GM10847 (cell line): Measurements from ENCODE around the gene TM9SF3.

Source experiments
- POLR2A ChIP-seq: IDR thresholded peaks from 2 replicates; pipeline ENCODE4 v1.6.1; 2011; ENCODE audit not compliant: insufficient read length; ENCODE audit errors: extremely low read depth

The TM9SF3 gene

DNA sequence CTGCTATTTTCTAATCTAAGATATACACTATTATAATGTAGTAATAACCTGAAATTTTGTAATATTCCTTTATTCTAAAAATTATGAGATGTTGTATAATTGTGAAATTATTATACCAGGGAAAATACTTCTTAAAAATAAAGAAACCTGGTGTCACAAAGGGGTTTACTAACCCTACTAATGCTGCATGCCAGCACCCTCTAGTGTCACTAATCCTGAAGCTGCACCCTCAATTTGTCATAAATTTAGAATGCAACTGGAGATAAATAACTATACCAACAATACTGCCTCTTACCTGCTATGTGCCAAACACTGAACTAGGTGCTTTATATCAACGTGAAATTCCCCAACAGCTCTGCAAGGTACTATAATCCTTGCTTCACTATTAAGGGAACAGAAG lies 30.8 kb downstream of the TM9SF3 start:
- no peak for TF ChIP-seq POLR2A

DNA sequence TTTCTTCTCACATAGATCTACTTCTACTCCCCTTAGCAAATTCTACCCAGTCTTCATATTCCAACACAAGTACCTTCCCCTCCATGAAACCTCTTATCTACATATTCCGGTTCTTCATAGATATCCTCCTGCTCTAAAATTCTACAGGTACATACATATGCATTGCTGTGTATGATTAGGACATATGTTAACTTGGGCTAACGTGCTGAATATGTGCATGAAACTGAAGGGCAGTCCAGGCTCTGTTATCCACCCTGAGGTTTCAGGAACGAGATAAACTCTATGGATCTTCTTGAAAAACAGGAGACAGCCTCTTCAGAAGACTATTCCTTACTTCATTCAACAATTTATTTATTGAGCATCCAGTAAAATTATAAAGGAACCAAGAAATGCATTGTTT lies 31.5 kb downstream of the TM9SF3 start:
- no peak for TF ChIP-seq POLR2A

DNA sequence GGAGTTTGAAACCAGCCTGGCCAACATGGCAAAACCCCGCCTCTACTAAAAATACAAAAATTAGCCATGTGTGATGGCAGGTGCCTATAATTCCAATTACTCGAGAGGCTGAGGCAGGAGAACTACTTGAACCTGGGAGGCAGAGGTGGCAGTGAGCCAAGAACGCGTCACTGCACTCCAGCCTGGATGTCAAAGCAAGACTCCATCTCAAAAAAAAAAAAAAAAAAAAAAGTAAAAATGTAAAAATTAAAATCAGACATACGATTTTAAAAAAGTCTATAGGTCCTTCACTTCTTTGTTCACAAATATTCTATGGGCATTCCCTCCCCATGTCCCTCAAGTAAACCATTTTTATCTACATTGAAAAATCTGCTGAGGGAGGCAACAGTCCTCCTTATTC lies 38.2 kb downstream of the TM9SF3 start:
- TF ChIP-seq POLR2A, result no peak

DNA sequence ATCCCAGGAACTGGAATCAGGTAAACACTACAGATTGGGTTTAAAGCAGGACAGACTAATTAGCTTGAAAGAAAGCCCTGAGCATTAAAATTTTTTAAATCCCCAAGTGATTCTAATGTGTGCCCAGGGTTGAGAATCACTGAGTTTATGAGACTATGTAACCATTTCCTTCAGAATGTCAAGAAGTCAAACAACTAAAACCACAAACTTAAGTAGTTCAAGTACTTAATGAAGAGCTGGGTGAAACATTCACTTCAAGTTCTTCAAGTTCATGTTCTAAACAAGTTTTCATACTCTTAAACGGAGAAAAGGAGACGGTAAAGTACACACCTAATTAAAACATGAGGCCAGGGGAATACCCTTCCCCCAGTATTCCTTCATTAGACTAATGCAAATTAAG lies 44.9 kb downstream of the TM9SF3 start:
- no peak for TF ChIP-seq POLR2A

DNA sequence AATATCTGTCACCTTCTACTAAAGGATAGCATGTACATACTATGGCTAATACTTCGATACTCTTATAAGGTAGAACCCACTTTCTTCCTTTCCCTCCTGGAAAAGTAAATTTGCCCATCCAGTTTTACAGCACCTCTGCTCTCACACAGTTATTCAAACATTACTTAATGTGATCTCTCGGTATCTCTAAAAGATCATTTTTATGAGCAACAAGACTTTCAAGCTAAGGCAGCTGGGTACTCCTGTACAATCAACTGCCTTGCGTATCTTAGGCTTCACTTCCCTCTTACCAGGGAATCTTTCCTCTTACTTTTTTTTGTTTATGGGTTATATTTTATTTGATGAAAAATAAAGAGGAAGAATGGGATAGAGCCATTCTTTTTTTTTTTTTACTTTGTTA lies 46.6 kb downstream of the TM9SF3 start:
- TF ChIP-seq POLR2A, result no peak

DNA sequence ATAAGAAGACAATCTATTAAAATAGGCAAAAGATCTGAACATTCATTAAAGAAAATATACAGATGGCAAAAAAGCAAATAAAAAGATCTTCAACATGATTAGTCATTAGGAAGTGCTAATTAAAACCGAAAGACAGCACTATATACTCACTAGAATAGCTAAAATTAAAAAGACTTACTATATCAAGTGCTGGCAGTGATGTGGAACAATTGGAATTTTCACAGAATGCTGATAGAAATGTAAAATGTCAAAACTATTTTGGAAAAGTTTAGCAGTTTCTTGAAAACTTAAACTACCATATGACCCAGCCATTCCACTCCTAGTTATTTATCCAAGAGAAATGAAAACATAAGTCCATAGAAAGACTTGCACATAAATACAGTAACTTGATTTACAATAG lies 48.1 kb downstream of the TM9SF3 start:
- TF ChIP-seq POLR2A, result no peak

DNA sequence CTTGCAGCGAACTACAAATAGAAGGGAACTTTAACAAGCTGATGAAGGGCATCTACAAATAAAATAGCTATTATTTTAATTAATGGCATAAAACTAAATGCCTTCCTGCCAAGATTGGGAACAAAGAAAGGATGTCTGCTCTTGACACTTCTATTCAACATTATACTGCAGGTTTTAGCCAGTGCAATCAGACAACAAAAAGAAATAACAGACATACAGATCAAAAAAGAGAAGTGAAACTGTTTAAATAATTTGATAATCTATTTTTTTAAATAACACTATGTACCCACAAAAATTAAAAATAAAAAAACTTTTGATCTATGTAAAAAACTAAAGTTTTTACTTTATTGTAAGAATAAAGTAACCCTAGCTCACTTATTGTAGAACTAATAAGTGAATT lies 50.7 kb downstream of the TM9SF3 start:
- TF ChIP-seq POLR2A, result no peak

DNA sequence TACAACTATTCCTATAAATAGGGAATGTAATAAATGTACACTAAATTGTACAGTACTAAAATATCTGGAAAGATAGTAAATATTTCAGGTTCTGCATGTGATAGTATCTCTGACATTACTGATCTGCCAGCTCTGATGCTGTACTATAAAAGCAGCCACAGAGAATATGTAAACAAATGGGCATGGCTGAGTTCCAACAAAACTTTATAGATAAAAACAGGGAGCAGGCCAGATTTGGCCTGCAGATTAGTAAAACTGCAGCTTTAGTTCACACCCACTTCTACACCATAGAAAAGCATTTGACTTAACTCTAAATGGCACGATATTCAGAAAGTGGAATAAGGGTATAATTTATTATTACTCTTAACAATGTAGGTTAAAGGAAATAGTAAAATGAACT lies 54.3 kb downstream of the TM9SF3 start:
- no peak for TF ChIP-seq POLR2A

DNA sequence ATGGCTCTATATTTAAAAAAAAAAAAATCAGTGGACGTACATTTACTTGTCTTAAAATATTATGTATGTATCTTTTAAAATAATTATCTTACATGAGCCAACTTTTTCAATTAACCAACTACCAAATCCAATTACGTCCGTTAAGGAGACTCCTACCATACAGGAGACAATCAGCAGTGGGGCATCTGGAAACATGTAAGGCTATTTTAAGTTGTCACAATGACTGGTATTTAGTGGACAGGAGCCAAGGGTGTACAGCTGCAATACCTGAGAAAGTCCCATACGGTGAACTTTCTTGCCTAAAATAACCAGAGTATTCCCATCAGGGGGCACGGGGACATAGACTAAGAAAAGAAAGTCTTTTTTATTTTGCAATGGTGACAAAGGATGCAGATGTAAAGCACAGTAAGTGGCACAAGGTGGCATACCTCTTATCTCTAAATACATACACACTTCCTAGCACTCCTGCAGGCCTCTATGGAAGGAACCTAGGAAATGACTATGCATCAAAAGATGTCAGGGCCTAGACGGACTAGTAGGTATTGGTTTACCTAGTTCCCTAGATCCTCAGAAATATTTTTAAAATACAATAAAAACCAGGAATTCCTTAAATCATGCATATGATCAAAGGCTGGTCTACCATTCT lies 57.1 kb downstream of the TM9SF3 start:
- no peak for TF ChIP-seq POLR2A

DNA sequence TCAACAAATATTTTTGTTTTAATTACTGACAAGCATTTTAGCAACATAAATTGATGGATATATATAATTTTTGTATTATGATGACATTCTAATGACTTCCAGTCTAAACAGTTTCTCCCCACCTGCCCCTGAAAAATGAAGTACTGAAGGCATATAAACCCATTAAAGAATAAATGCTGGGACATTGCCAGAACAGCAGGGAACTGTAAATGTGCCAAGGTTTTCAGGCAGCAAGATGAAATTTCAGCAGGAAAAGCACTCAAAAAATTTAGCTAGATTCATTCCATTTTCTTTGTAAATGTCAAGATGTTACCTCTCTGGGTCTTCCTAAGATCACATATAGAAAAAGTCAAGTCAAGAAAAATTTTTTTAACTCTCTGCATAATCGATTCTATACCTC lies 62.1 kb downstream of the TM9SF3 start:
- no peak for TF ChIP-seq POLR2A

DNA sequence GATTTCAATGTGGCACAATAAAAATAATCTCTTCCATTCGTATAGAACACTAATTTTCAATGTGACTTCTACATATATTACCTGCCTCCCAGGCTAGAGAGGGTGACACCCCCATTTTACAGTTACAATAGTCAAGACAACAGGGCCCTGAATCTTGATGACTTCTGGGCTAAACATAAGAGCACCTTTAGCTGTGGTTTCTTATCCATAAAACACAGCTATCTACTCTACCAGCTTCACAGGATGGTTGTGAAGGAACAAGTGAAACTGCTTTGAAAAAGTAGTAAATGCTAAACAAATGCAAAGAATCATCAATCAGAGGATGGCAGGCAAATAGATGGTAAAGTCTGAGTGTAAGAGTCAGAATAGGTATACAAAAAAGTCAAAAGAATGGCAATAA lies 69.5 kb downstream of the TM9SF3 start:
- TF ChIP-seq POLR2A, result no peak

DNA sequence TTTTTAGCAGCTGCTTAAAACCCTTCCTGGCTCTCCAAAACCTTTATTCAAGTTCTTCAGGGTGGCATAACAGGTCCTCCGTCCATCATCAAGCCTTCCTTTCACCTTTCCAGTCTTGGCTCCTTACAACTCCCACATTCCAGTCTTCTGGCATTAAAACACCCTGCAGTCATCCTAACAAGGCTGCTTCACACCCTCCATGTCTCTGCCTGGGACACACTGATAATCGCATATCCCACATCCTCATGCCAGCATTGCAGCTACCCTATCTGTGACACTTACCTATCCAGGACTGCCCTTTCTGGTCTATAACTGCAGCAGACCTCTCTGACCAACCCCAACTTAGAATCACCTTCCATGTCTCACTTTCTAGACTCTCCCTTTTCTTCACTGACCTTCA lies 70.5 kb downstream of the TM9SF3 start:
- no peak for TF ChIP-seq POLR2A

DNA sequence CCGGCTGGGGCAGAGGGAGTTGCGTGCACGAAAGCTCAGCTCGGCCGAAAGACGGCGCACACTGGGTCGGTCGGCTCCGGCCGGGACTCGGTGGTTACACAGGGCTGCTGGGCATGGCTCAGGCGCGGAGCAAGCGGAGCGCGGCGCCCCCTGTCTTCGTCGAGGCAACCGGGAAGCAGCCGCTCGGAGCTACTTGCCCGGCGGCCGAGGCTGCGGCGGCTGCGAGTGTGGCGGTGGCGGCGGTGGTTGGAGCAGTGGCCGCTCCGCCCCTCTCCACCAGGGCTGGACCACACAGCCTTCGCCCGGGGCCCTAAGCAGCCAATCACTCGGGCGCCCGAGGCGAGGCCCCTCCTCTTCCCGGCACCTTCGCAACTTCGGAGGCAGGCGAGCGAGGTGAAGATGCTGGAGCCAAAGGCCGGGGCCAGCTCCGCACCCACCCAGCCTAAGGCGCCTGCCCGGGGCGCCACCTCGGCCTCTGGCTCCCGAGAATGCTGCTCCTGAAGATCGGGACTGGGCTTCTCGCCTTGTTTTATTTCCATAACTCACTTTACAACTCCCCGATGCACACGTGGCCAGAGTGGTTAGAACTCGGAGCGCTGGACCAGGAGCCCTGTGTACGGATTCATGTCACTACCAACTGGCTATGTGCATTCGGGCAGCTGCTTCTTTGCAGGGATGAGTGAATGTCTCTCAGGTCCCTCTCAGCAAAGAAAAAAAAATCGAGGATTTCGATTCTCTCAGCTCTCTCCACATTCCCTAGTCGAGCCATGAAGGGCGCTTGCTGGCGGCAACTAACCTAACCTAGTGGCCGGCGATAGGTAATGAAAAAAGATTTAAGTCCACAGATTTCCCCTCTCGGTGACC lies 72.9 kb downstream of the TM9SF3 start, which contains the start of gene TLL2:
Gene TLL2 (minus strand): TSS at position 229 of the 864 bp plus-strand sequence. CDS start 241 bp downstream, outside the sequence.
- no peak for TF ChIP-seq POLR2A

DNA sequence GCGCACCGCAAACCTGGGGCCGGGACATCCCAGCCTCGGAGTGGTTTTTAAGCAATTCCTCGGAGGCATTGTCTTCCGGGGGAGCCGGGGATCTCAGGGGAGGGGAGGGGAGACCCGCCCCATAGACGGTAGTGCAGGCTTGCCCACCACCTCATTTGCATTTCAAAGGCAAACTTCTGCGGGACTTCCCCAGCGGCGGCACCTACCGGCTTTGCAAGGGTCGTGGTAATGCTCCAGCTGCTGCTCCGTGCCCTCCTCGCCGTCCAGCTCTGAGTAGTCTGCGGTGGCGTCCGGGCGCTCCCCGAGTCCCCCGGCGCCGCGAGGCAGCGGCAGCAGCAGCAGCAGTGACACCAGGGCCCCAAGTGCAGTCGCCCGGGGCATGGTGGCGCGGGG lies 73.5 kb downstream of the TM9SF3 start:
- no peak for TF ChIP-seq POLR2A

DNA sequence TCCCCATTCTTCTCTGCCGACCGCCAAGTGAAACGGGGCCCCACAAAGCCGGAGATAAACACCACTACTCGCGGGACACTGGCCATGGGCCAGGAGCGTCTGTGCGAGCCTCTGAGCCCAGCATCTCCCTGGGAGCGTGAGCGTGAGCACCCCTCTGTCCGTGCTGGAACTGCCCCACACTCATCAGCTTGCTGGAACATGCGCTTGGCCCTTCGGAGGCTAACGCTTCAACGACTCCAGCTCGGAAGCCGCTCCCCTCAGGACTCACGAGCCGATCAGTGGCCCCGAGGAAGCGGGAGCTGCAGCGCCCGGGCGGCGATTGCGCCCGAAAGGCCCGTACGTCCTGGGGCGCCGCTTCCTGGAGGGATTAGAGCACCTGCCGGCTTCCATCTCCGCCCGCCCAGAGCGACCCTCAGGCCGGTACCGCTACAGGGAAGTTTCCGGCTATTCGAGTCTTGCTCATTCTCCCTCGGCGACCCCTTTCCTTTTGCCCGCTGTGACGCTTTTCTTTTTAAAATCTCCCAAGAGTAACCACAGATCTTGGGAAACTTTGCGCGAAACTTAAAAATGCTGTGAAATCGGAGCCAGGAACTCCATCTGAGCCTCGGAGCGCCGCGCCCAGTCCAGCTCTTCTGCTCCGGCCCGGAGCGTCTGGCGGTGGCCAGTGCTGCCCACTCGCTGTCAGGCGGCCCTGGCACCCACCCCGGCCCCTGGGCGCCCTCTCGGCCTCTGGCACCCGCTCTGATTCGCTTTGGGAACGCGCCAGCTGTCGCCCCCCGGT lies 74.1 kb downstream of the TM9SF3 start:
- TF ChIP-seq POLR2A, result no peak
